ENCODE measurements around the gene CERS6. TPM values are rescaled to one million over a fixed set of nuclear protein-coding genes. Genes with fewer than 3 reads are reported as not detected.

Gene CERS6
- total RNA-seq, 1 experiment from 2014 or later, result 30.3 TPM

GRCh38 chr2:168541858-168542257 is 85.8 kb downstream of the CERS6 start:
- CTCF ChIA-PET, result no interaction called here
- no peak for DNase-seq (ENCODE audit: low read depth, low spot score)
- intact Hi-C loops (cut with micrococcal nuclease; ENCODE audit: unreplicated experiment), result no loop called here
- no peak overlapping the region for H3K27ac ChIP-seq (ENCODE audit: low read length)
- no peak for ATAC-seq
- no TSS peak for BruUV-seq (replicated peaks)
- TF ChIP-seq CTCF (IDR thresholded peaks at IDR 0.05), result no peak
- no peak for TF ChIP-seq TCF7L2 (IDR thresholded peaks at IDR 0.05; ENCODE audit: low read depth, low read length)
- no peak for TF ChIP-seq REST (IDR thresholded peaks at IDR 0.05; ENCODE audit: insufficient read depth in 1 of 2, low read depth in 2 of 2, low read length in 1 of 2)
- no peak for TF ChIP-seq SIN3A (IDR thresholded peaks at IDR 0.05; ENCODE audit: borderline replicate concordance, insufficient read depth, low read depth, low read length)
- no peak for TF ChIP-seq POLR2AphosphoS5 (IDR thresholded peaks at IDR 0.05; ENCODE audit: low read depth, low read length)
- H3K4me3 ChIP-seq (ENCODE audit: low read depth in 2 of 2, low read length in 2 of 2), result no peak overlapping the region
- in situ Hi-C loops (cut with HindIII; ENCODE audit: low pct_unique_long_range_greater_than_20kb, low sequenced_read_pairs), result no loop called here
- peaks cover 4% of the 10 kb centered on the region; the same call in 1 of the 2 replicates for H3K9me3 ChIP-seq (ENCODE audit: control insufficient read depth, insufficient read depth, low read depth, low read length)
- no peaks in the 10 kb centered on the region for H3K27me3 ChIP-seq (ENCODE audit: control insufficient read depth, insufficient read depth, low read length)
- no peaks in the 10 kb centered on the region for H3K36me3 ChIP-seq (ENCODE audit: control insufficient read depth, insufficient read depth, low read length)
- POLR2A ChIA-PET, result interaction anchor here (0.6 kb wide), 1 partner anchor 32 kb away, joined by 5 read pairs; no protein-coding TSS in a partner anchor
- peaks cover 2% of the 10 kb centered on the region; the same call in 1 of the 2 replicates for H3K4me1 ChIP-seq (ENCODE audit: control insufficient read depth, insufficient read depth, low read length)

- Histone ChIP-seq H3K27me3 (ENCODE audit: control insufficient read depth, insufficient read depth, low read length) (no peaks in the 10 kb centered on the region), H3K4me1 (ENCODE audit: control insufficient read depth, insufficient read depth, low read length) (peaks cover 2% of the 10 kb centered on the region; the same call in 1 of the 2 replicates), H3K36me3 (ENCODE audit: control insufficient read depth, insufficient read depth, low read length) (no peaks in the 10 kb centered on the region), H3K4me3 (ENCODE audit: low read depth in 2 of 2, low read length in 2 of 2) (no peak overlapping the region), H3K27ac (ENCODE audit: low read length) (no peak overlapping the region), H3K9me3 (ENCODE audit: control insufficient read depth, insufficient read depth, low read depth, low read length) (peaks cover 4% of the 10 kb centered on the region; the same call in 1 of the 2 replicates)
- BruUV-seq (replicated peaks), result no TSS peak
- intact Hi-C loops (cut with micrococcal nuclease; ENCODE audit: unreplicated experiment), result no loop called here
- ATAC-seq (no peak), DNase-seq (ENCODE audit: low read depth, low spot score) (no peak)
- TF ChIP-seq TCF7L2 (IDR thresholded peaks at IDR 0.05; ENCODE audit: low read depth, low read length), result no peak
- no peak for TF ChIP-seq CTCF (IDR thresholded peaks at IDR 0.05)
- no peak for TF ChIP-seq REST (IDR thresholded peaks at IDR 0.05; ENCODE audit: insufficient read depth in 1 of 2, low read depth in 2 of 2, low read length in 1 of 2)
- no peak for TF ChIP-seq POLR2AphosphoS5 (IDR thresholded peaks at IDR 0.05; ENCODE audit: low read depth, low read length)
- no peak for TF ChIP-seq SIN3A (IDR thresholded peaks at IDR 0.05; ENCODE audit: borderline replicate concordance, insufficient read depth, low read depth, low read length)
- CTCF ChIA-PET, result no interaction called here
- POLR2A ChIA-PET, result no interaction called here
- in situ Hi-C loops (cut with HindIII; ENCODE audit: low pct_unique_long_range_greater_than_20kb, low sequenced_read_pairs), result no loop called here
Observed at GRCh38 chr2:168543037-168543436, 87.0 kb downstream of the CERS6 start.
